Thoracic aorta (tissue), 2 donors: ENCODE measurements around the gene MARK1. TPM values are rescaled to one million over a fixed set of nuclear protein-coding genes. Genes with fewer than 3 reads are reported as not detected.

Experiments
- ATAC-seq: fragments of 150-250 bp; one replicate; pipeline ENCODE4 v1.8.0; 2017; ENCODE audit warnings: low read depth; ENCODE audit not compliant: insufficient number of reproducible peaks, low FRiP score
- DNase-seq: peaks from one replicate; pipeline ENCODE4 v3.0.0-alpha.2; 2020; ENCODE audit warnings: low spot score
- H3K27ac ChIP-seq, 2 donors: fragments of 200-600 bp; sonication (generic); 1 replicate in 1 of 2; 2 replicates in 1 of 2; pipeline ENCODE4 v1.5.1; 2016; ENCODE audit warnings: mild to moderate bottlenecking in 2 of 2, moderate library complexity in 2 of 2
- H3K27me3 ChIP-seq: fragments of 200-600 bp; sonication (generic); replicated peaks from 2 replicates; pipeline ENCODE4 v1.6.0; 2016; ENCODE audit warnings: mild to moderate bottlenecking; ENCODE audit not compliant: insufficient read depth
- H3K36me3 ChIP-seq: fragments of 200-600 bp; sonication (generic); one replicate; pipeline ENCODE4 v1.5.1; 2016
- H3K4me1 ChIP-seq, 2 donors: fragments of 200-600 bp; sonication (generic); 1 replicate in 1 of 2; 2 replicates in 1 of 2; pipeline versions ENCODE4 v1.5.1 to v1.6.0; 2016; ENCODE audit warnings: low read depth in 2 of 2, mild to moderate bottlenecking in 1 of 2; ENCODE audit not compliant: control insufficient read depth in 1 of 2
- H3K4me3 ChIP-seq: fragments of 200-600 bp; sonication (generic); 2 replicates; pipeline ENCODE4 v1.5.1; 2016; ENCODE audit warnings: mild to moderate bottlenecking
- H3K9me3 ChIP-seq: fragments of 200-600 bp; sonication (generic); 2 replicates; pipeline ENCODE4 v1.5.1; 2016
- CTCF ChIP-seq: fragments of 200-600 bp; sonication (generic); IDR thresholded peaks from one replicate; pipeline ENCODE4 v1.5.1; 2019; ENCODE audit warnings: antibody characterized with exemption
- total RNA-seq, 2 donors: library from RNA; depleted of rRNA; stranded (reverse); fragments of >200 nt; gene quantifications; one replicate each; pipeline versions ENCODE4 v1.1.0 to v1.2.3, GENCODE V29; 2016

MARK1 gene
- total RNA-seq, 2 donors from 2014 or later: 11.9 to 12.3 TPM

GRCh38 chr1:220564216-220564615, 36.3 kb downstream of the MARK1 start:
- TF ChIP-seq CTCF: no peak
- H3K4me3 ChIP-seq: no peak overlapping the region
- ATAC-seq: no peak

GRCh38 chr1:220565670-220566069, 37.7 kb downstream of the MARK1 start:
- no peak for DNase-seq
- H3K4me1 ChIP-seq: peaks cover 0 to 11% of the 10 kb centered on the region in 2 donors
- no peak for TF ChIP-seq CTCF
- no peaks in the 10 kb centered on the region for H3K27me3 ChIP-seq
- no peaks in the 10 kb centered on the region for H3K9me3 ChIP-seq
- no peaks in the 10 kb centered on the region for H3K36me3 ChIP-seq
- no peak overlapping the region for H3K27ac ChIP-seq
- no peak for ATAC-seq
- H3K4me3 ChIP-seq: no peak overlapping the region

More at GRCh38 chr1:220564216-220564615, 36.3 kb downstream of the MARK1 start:
- no peaks in the 10 kb centered on the region for H3K27me3 ChIP-seq
- no peak for DNase-seq
- no peaks in the 10 kb centered on the region for H3K36me3 ChIP-seq
- no peaks in the 10 kb centered on the region for H3K9me3 ChIP-seq
- peaks cover 0 to 11% of the 10 kb centered on the region in 2 donors for H3K4me1 ChIP-seq
- H3K27ac ChIP-seq: no peak overlapping the region

DNA sequence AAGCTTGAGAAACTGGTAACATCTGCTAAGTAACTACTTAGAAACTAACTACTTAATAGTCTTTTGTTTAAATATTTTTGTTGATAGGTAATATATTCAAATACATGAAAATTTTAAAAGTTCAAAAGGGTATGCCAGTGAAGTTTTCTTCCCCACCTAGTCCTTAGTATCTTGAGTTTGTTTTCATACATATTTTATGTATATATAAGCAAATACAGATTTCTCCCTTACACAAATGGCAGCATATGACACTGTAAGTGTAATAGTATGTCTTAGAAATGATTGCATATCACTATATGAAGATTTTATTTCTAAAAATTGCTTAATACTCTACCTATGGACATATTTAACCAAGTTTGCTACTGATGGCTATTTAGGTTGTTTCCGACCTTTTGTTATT, 38.9 kb downstream of the MARK1 start:
- TF ChIP-seq CTCF: no peak
- DNase-seq: no peak
- no peaks in the 10 kb centered on the region for H3K27me3 ChIP-seq
- H3K9me3 ChIP-seq: no peaks in the 10 kb centered on the region
- no peak overlapping the region for H3K4me3 ChIP-seq
- H3K27ac ChIP-seq: no peak overlapping the region
- H3K36me3 ChIP-seq: no peaks in the 10 kb centered on the region
- H3K4me1 ChIP-seq: peaks cover 0 to 11% of the 10 kb centered on the region in 2 donors
- ATAC-seq: no peak

DNA sequence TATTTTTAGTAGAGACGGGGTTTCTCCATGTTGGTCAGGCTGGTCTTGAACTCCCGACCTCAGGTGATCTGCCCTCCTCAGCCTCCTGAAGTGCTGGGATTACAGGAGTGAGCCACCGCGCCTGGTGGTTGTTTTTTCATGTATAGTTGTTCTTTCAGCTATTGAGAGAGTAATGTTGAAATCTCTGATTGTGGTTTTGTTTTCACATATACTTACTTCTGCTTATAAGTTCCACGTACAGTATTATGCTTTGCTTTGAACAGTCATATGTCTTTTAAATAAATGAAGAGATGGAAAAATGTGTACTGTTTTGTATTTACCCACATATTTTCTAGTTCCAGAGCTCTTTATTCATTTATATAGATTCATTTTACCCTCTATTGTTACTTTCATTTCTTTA, 44.5 kb downstream of the MARK1 start:
- ATAC-seq (no peak), DNase-seq (no peak)
- Histone ChIP-seq H3K36me3 (no peaks in the 10 kb centered on the region), H3K4me1 (no peaks in the 10 kb centered on the region), H3K4me3 (no peak overlapping the region), H3K27me3 (no peaks in the 10 kb centered on the region), H3K27ac (no peak overlapping the region), H3K9me3 (peaks cover 16% of the 10 kb centered on the region)
- TF ChIP-seq CTCF: no peak

- H3K9me3 ChIP-seq: peaks cover 16% of the 10 kb centered on the region
- no peaks in the 10 kb centered on the region for H3K27me3 ChIP-seq
- no peak for TF ChIP-seq CTCF
- H3K27ac ChIP-seq: no peak overlapping the region
- no peak for ATAC-seq
- no peaks in the 10 kb centered on the region for H3K36me3 ChIP-seq
- DNase-seq: no peak
- H3K4me3 ChIP-seq: no peak overlapping the region
- no peaks in the 10 kb centered on the region for H3K4me1 ChIP-seq
Observed at GRCh38 chr1:220573836-220574235, 45.9 kb downstream of the MARK1 start.
